Hematopoietic multipotent progenitor cell treated with erythropoietin and hydrocortisone succinate and interleukin-3 and kit ligand, for 8 days (in vitro differentiated cells): Measurements from ENCODE around the gene KIAA1586.
A peak's percentile ranks its signal among the peaks of the same experiment; 100 is the strongest.
"Not testable (repeated sequence)": the region's sequence is repeated elsewhere in the genome, so short reads cannot be mapped to it uniquely, and the experiment has no call there.

Source experiments
- DNase-seq: peaks from one replicate; pipeline ENCODE4 v3.0.0-alpha.2; 2015

Gene KIAA1586

GRCh38 chr6:57046332-57047256 is at the start of gene KIAA1586:
TSS of gene KIAA1586 (plus strand) at chr6:57046693. CDS start at chr6:57046756, 63 bp downstream.
- peak; percentile 95 for DNase-seq

- DNase-seq: no peak
Measured at GRCh38 chr6:56999049-56999448, 47.4 kb upstream of the KIAA1586 start.

GRCh38 chr6:56999748-57000147 is 46.7 kb upstream of the KIAA1586 start:
- DNase-seq: not testable (repeated sequence)

GRCh38 chr6:57002197-57002596 is 44.3 kb upstream of the KIAA1586 start:
- no peak for DNase-seq

GRCh38 chr6:57004292-57004691 is 42.2 kb upstream of the KIAA1586 start:
- no peak for DNase-seq

GRCh38 chr6:57006101-57006500 is 40.4 kb upstream of the KIAA1586 start:
- DNase-seq: no peak

- DNase-seq: not testable (repeated sequence)
Measured at GRCh38 chr6:57008069-57008468, 38.4 kb upstream of the KIAA1586 start.

GRCh38 chr6:57013521-57013926 is 33.0 kb upstream of the KIAA1586 start:
- DNase-seq: no peak

GRCh38 chr6:57017069-57017468 is 29.4 kb upstream of the KIAA1586 start:
- DNase-seq: peak; percentile 85

- no peak for DNase-seq
Measured at GRCh38 chr6:57017841-57018240, 28.7 kb upstream of the KIAA1586 start.

GRCh38 chr6:57019434-57019833 is 27.1 kb upstream of the KIAA1586 start:
- DNase-seq: peak; percentile 39

GRCh38 chr6:57021086-57021720 is 25.3 kb upstream of the KIAA1586 start:
- DNase-seq: peak; percentile 71

GRCh38 chr6:57024321-57024720 is 22.2 kb upstream of the KIAA1586 start:
- DNase-seq: no peak

- no peak for DNase-seq
Measured at GRCh38 chr6:57024775-57025174, 21.7 kb upstream of the KIAA1586 start.

GRCh38 chr6:57026001-57026400 is 20.5 kb upstream of the KIAA1586 start:
- no peak for DNase-seq

GRCh38 chr6:57027301-57027700 is 19.2 kb upstream of the KIAA1586 start:
- no peak for DNase-seq

- no peak for DNase-seq
Measured at GRCh38 chr6:57029213-57029612, 17.3 kb upstream of the KIAA1586 start.

GRCh38 chr6:57033228-57033627 is 13.3 kb upstream of the KIAA1586 start:
- DNase-seq: no peak

- no peak for DNase-seq
Measured at GRCh38 chr6:57035549-57035948, 10.9 kb upstream of the KIAA1586 start.

GRCh38 chr6:57038906-57039305 is 7.6 kb upstream of the KIAA1586 start:
- DNase-seq: no peak

- peak; percentile 43 for DNase-seq
Measured at GRCh38 chr6:57040011-57040410, 6.5 kb upstream of the KIAA1586 start.

GRCh38 chr6:57044061-57044460 is 2.4 kb upstream of the KIAA1586 start:
- DNase-seq: not testable (repeated sequence)

- no peak for DNase-seq
Measured at GRCh38 chr6:57044568-57044967, 1.9 kb upstream of the KIAA1586 start.

GRCh38 chr6:57047257-57047585 is 728 bp downstream of the KIAA1586 start:
- DNase-seq: not testable (repeated sequence)
